ENCODE results near the gene SP4. TPM values are rescaled to one million over a fixed set of nuclear protein-coding genes. Genes with fewer than 3 reads are reported as not detected.

The SP4 gene
- total RNA-seq, 1 experiment from 2014 or later, result 8.3 TPM

GRCh38 chr7:21443149-21443841 lies 15.4 kb downstream of the SP4 start:
- DNase-seq (ENCODE audit: low read depth), result no peak

GRCh38 chr7:21448974-21449373 lies 21.1 kb downstream of the SP4 start:
- no peak for DNase-seq (ENCODE audit: low read depth)

GRCh38 chr7:21450076-21450475 lies 22.2 kb downstream of the SP4 start:
- no peak for DNase-seq (ENCODE audit: low read depth)

- no peak for DNase-seq (ENCODE audit: low read depth)
Measured at GRCh38 chr7:21450941-21451340, 23.1 kb downstream of the SP4 start.

- DNase-seq (ENCODE audit: low read depth), result peak; percentile 15
Measured at GRCh38 chr7:21454182-21454581, 26.3 kb downstream of the SP4 start.

GRCh38 chr7:21454906-21455305 lies 27.0 kb downstream of the SP4 start:
- DNase-seq (ENCODE audit: low read depth), result no peak

GRCh38 chr7:21461282-21461681 lies 33.4 kb downstream of the SP4 start:
- DNase-seq (ENCODE audit: low read depth), result no peak

GRCh38 chr7:21462081-21462480 lies 34.2 kb downstream of the SP4 start:
- no peak for DNase-seq (ENCODE audit: low read depth)

GRCh38 chr7:21463524-21463923 lies 35.6 kb downstream of the SP4 start:
- no peak for DNase-seq (ENCODE audit: low read depth)

GRCh38 chr7:21468969-21469368 lies 41.1 kb downstream of the SP4 start:
- no peak for DNase-seq (ENCODE audit: low read depth)

GRCh38 chr7:21469894-21470293 lies 42.0 kb downstream of the SP4 start:
- no peak for DNase-seq (ENCODE audit: low read depth)

- no peak for DNase-seq (ENCODE audit: low read depth)
Measured at GRCh38 chr7:21472029-21472428, 44.1 kb downstream of the SP4 start.

- no peak for DNase-seq (ENCODE audit: low read depth)
Measured at GRCh38 chr7:21476429-21476828, 48.5 kb downstream of the SP4 start.

GRCh38 chr7:21480693-21481403 lies 53.0 kb downstream of the SP4 start:
- DNase-seq (ENCODE audit: low read depth), result no peak

- DNase-seq (ENCODE audit: low read depth), result no peak
Measured at GRCh38 chr7:21486511-21486910, 58.6 kb downstream of the SP4 start.

- no peak for DNase-seq (ENCODE audit: low read depth)
Measured at GRCh38 chr7:21495731-21496130, 67.8 kb downstream of the SP4 start.

GRCh38 chr7:21497072-21497471 lies 69.2 kb downstream of the SP4 start:
- DNase-seq (ENCODE audit: low read depth), result no peak

GRCh38 chr7:21500117-21500832 lies 72.4 kb downstream of the SP4 start:
- no peak for DNase-seq (ENCODE audit: low read depth)

- no peak for DNase-seq (ENCODE audit: low read depth)
Measured at GRCh38 chr7:21504021-21504420, 76.1 kb downstream of the SP4 start.

- DNase-seq (ENCODE audit: low read depth), result peak; percentile 42
Measured at GRCh38 chr7:21507627-21508343, 79.9 kb downstream of the SP4 start.

- no peak for DNase-seq (ENCODE audit: low read depth)
Measured at GRCh38 chr7:21508538-21508937, 80.7 kb downstream of the SP4 start.

- DNase-seq (ENCODE audit: low read depth), result no peak
Measured at GRCh38 chr7:21514062-21514461, 86.2 kb downstream of the SP4 start.
